K562 (cell line): Measurements from ENCODE around the gene ARPC4. TPM values are rescaled to one million over a fixed set of nuclear protein-coding genes. Genes with fewer than 3 reads are reported as not detected.

Experiments used
- GABPA ChIP-seq: fragments of 200-800 bp; sonication (Bioruptor generic); conservative IDR thresholded peaks from 2 replicates; pipeline ENCODE4 v1.6.1; 2016; ENCODE audit warnings: low read depth, missing genetic modification characterization, missing compliant biosample characterization
- GTF2E2 ChIP-seq: fragments of 200-800 bp; sonication (Bioruptor generic); IDR thresholded peaks from 2 replicates; pipeline ENCODE4 v1.6.1; 2016; ENCODE audit warnings: missing genetic modification characterization, missing compliant biosample characterization
- HNRNPL ChIP-seq: fragments of 200-400 bp; formaldehyde crosslinking; IDR thresholded peaks from 2 replicates; pipeline ENCODE4 v1.6.1; 2017; ENCODE audit warnings: low read depth, mild to moderate bottlenecking, low read length
- L3MBTL2 ChIP-seq: fragments of 450-650 bp; IDR thresholded peaks from 2 replicates; pipeline ENCODE4 v1.6.1; 2016; ENCODE audit warnings: mild to moderate bottlenecking, moderate library complexity
- MAFK ChIP-seq: IDR thresholded peaks from 2 replicates; pipeline ENCODE4 v1.6.1; 2011; ENCODE audit warnings: low read length, improper control_type of control experiment
- MBD2 ChIP-seq: sonication (generic); IDR thresholded peaks from 2 replicates; pipeline ENCODE4 v1.6.1; 2016; ENCODE audit warnings: low read depth, borderline replicate concordance
- PHF8 ChIP-seq: fragments of 200-600 bp; sonication (generic); IDR thresholded peaks from 2 replicates; pipeline ENCODE4 v1.6.1; 2012; ENCODE audit warnings: mixed run types, mild to moderate bottlenecking, inconsistent platforms, low read length, moderate library complexity, borderline replicate concordance
- POLR2B ChIP-seq: fragments of 450-650 bp; IDR thresholded peaks from 2 replicates; pipeline ENCODE4 v1.6.1; 2018; ENCODE audit warnings: low read depth; ENCODE audit not compliant: partially characterized antibody
- SIRT6 ChIP-seq: IDR thresholded peaks from one replicate; pipeline ENCODE4 v1.6.1; 2012; ENCODE audit warnings: low read depth, mild to moderate bottlenecking, control low read depth, inconsistent platforms, low read length, moderate library complexity
- TAF7 ChIP-seq: fragments of 450-650 bp; IDR thresholded peaks from 2 replicates; pipeline ENCODE4 v1.6.1; 2016; ENCODE audit warnings: missing genetic modification characterization, missing compliant biosample characterization
- ZBED1 ChIP-seq: IDR thresholded peaks from 2 replicates; pipeline ENCODE4 v1.6.1; 2014
- ZBTB8A ChIP-seq: fragments of 450-650 bp; IDR thresholded peaks from 2 replicates; pipeline ENCODE4 v1.6.1; 2018; ENCODE audit warnings: mild to moderate bottlenecking, moderate library complexity; ENCODE audit not compliant: partially characterized antibody
- ZNF232 ChIP-seq: sonication (generic); formaldehyde crosslinking; IDR thresholded peaks from 2 replicates; pipeline ENCODE4 v1.8.0; 2022; ENCODE audit warnings: mild to moderate bottlenecking, missing genetic modification reagents
- ZNF445 ChIP-seq: fragments of 250-450 bp; sonication (Bioruptor Pico); IDR thresholded peaks from 2 replicates; pipeline ENCODE4 v1.4.0; 2020; ENCODE audit warnings: low read depth, mild to moderate bottlenecking, moderate library complexity
- polyA plus RNA-seq, 8 experiments: library from polyadenylated mRNA; depleted of rRNA in 4 of 8; stranded (reverse) in 5 of 8; unstranded in 3 of 8; fragments of >200 nt; fragmentation: Nextera tagmentation in 2 of 8; fragmentation: Illumina TruSeq in 1 of 8; extraction: Ambion mirVana in 2 of 8; extraction: Trizol in 1 of 8; gene quantifications; 2 replicates each; pipeline versions ENCODE4 v1.2.1 to v1.2.3, GENCODE V29; 2011 to 2014; ENCODE audit warnings: inconsistent platforms in 1 of 8, missing spikeins in 1 of 8
- total RNA-seq, 7 experiments: library from RNA; depleted of rRNA in 6 of 7; stranded (reverse); fragments of >200 nt in 6 of 7; fragmentation: Illumina TruSeq in 2 of 7; extraction: Trizol in 2 of 7; gene quantifications; 2 replicates each; pipeline versions ENCODE4 v1.2.1 to v1.2.3, GENCODE V29; 2011 to 2021; ENCODE audit warnings: low replicate concordance in 1 of 7
- TF ChIP-seq, protein P1 (sequence below), 2 experiments: fragments of 450-650 bp; conservative IDR thresholded peaks; 2 replicates each; pipeline ENCODE4 v1.6.1; 2017; ENCODE audit warnings: mild to moderate bottlenecking in 2 of 2, moderate library complexity in 2 of 2

ARPC4 gene
- total and polyA plus RNA-seq, 9 of the 15 experiments (the other 6 are each of a cell fraction or from before 2014, with no cell fraction given), result 20.1 to 153 (median 119) TPM

DNA sequence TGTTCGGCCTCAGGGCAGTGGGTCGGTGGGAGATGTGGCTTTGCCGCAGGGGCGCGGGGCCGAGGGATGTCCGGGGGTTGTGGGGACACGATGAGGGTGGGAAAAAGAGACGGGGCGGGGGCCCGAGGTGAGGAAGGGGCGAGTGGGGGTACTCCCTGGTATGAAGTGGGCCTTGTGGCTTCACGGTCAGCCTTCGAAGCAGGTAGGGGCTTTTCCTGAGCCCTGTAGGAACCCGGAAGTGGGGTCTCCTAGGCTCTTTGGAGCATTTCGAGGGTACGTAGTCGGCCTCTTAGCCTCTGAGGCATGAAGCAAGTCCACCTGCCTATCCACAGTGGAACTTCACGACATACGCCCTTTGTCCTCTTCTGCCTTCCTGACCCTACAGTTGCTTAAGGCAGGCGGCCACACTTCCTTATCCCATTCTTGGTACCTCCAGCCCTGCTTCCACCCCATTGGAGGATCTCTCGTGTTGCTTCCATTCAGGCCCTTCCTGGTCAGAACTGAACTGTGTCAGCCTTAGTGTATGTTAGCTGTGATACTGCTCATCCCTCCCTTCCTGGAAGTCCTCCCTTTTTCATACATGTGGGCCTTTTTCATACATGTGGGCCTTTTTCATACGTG is 389 bp downstream of the ARPC4 start (continued):
- TF ChIP-seq GABPA (tag), result peak; percentile 75
- peak; percentile 93 for TF ChIP-seq TAF7
- TF ChIP-seq ZBTB8A, result no peak
- TF ChIP-seq ZBED1, result no peak
- TF ChIP-seq ZNF445, result no peak
- TF ChIP-seq SIRT6, result peak; percentile 24
- TF ChIP-seq, protein P1, sequence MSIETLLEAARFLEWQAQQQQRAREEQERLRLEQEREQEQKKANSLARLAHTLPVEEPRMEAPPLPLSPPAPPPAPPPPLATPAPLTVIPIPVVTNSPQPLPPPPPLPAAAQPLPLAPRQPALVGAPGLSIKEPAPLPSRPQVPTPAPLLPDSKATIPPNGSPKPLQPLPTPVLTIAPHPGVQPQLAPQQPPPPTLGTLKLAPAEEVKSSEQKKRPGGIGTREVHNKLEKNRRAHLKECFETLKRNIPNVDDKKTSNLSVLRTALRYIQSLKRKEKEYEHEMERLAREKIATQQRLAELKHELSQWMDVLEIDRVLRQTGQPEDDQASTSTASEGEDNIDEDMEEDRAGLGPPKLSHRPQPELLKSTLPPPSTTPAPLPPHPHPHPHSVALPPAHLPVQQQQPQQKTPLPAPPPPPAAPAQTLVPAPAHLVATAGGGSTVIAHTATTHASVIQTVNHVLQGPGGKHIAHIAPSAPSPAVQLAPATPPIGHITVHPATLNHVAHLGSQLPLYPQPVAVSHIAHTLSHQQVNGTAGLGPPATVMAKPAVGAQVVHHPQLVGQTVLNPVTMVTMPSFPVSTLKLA (conservative IDR thresholded peaks at IDR 0.05), result peak in 1 of 2 experiments; percentile 25; a peak in 2 of 4 replicates
- peak; percentile 77 for TF ChIP-seq PHF8
- 0 out of 2 replicates have a peak, but pooled peaks have one; percentile 8 for TF ChIP-seq L3MBTL2
- TF ChIP-seq MBD2, result no peak
- peak; percentile 84 for TF ChIP-seq GTF2E2
- TF ChIP-seq MAFK, result no peak
- TF ChIP-seq HNRNPL, result 0 out of 2 replicates have a peak, but pooled peaks have one; percentile 39
- TF ChIP-seq ZNF232 (CRISPR knock-in tag), result peak; percentile 79; the same call in 1 of the 2 replicates
- peak; percentile 86 for TF ChIP-seq POLR2B
- TF ChIP-seq, all 486 proteins: peak for 100
